ENCODE measurements around the gene CELF2. TPM values are rescaled to one million over a fixed set of nuclear protein-coding genes. Genes with fewer than 3 reads are reported as not detected.

CELF2 gene
- total RNA-seq, 4 donors from 2014 or later, result 30.0 to 56.6 (median 43.3) TPM

DNA sequence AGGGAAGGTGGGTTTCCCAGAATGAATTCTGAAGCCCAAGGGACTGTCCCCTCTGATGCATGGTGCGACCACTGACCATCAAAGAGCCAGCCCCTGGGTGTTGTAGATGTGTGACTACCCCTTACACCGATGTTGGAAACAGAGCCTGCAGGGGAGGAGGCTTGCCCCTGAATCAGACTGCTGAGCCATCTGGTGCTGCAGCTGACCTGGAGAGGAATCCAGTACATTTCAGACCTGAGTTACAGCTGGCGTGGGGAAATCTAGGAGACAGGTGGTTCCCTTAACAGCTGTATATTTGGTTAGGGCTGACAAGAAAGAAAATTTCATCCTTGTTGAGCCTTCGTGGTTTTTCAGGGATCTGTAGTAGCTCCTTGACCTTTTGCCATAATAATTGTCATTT lies 195.5 kb downstream of the CELF2 start:
- no peak for ATAC-seq
- H3K27ac ChIP-seq, result no peak overlapping the region
- in situ Hi-C loops (cut with MboI; ENCODE audit: low sequenced_read_pairs in 4 of 4), result no loop called here

GRCh38 chr10:11214407-11214806 lies 196.7 kb downstream of the CELF2 start:
- in situ Hi-C loops (cut with MboI; ENCODE audit: low sequenced_read_pairs in 4 of 4), result no loop called here
- Histone ChIP-seq H3K4me1 (peaks cover 14 to 17% of the 10 kb centered on the region in 2 donors), H3K27me3 (no peaks in the 10 kb centered on the region), H3K4me3 (no peak overlapping the region), H3K9me3 (no peaks in the 10 kb centered on the region), H3K36me3 (no peaks in the 10 kb centered on the region), H3K27ac (no peak overlapping the region)
- no peak for DNase-seq
- intact Hi-C loops (cut with DNase I; ENCODE audit: low total_unique reads), result no loop called here
- TF ChIP-seq CTCF (IDR thresholded peaks at IDR 0.05 in 4 of 5, conservative IDR thresholded peaks at IDR 0.05 in 1 of 5), result no peak
- no peak for TF ChIP-seq POLR2A (IDR thresholded peaks at IDR 0.05)
- no peak for ATAC-seq

More for the DNA sequence above, 195.5 kb downstream of the CELF2 start:
- Histone ChIP-seq H3K4me1 (peaks cover 18 to 25% of the 10 kb centered on the region in 2 donors), H3K27me3 (no peaks in the 10 kb centered on the region), H3K4me3 (no peak overlapping the region), H3K9me3 (no peaks in the 10 kb centered on the region), H3K36me3 (no peaks in the 10 kb centered on the region)
- intact Hi-C loops (cut with DNase I; ENCODE audit: low total_unique reads), result no loop called here
- no peak for DNase-seq
- TF ChIP-seq CTCF (IDR thresholded peaks at IDR 0.05 in 4 of 5, conservative IDR thresholded peaks at IDR 0.05 in 1 of 5), result no peak
- TF ChIP-seq POLR2A (IDR thresholded peaks at IDR 0.05), result no peak

DNA sequence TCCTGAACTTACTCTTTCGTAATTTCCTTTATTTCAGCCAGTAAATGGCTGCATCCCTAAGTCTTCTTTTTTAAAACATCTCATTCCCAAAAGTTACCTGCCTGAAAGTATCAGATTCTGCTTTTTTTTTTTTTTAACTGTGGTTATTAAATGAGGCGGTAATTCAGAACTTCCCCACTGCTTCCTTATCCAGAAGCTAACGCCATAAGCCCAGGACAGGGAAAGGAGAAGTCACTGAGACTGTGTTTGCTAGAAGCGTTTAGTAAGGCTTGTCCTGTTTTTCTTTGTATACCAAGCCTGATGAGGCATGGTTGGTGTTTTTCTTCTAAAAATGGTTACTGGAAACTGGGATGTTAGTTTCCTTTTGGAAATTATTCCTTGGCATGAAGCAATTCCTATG lies 197.8 kb downstream of the CELF2 start:
- Histone ChIP-seq H3K4me1 (peaks cover 5 to 8% of the 10 kb centered on the region in 2 donors), H3K4me3 (no peak overlapping the region), H3K27ac (no peak overlapping the region), H3K9me3 (no peaks in the 10 kb centered on the region), H3K27me3 (no peaks in the 10 kb centered on the region), H3K36me3 (no peaks in the 10 kb centered on the region)
- no peak for ATAC-seq
- TF ChIP-seq CTCF (IDR thresholded peaks at IDR 0.05 in 4 of 5, conservative IDR thresholded peaks at IDR 0.05 in 1 of 5), result no peak
- no peak for TF ChIP-seq POLR2A (IDR thresholded peaks at IDR 0.05)
- in situ Hi-C loops (cut with MboI; ENCODE audit: low sequenced_read_pairs in 4 of 4), result no loop called here
- DNase-seq, result no peak
- intact Hi-C loops (cut with DNase I; ENCODE audit: low total_unique reads), result no loop called here

- H3K4me1 ChIP-seq, result no peaks in the 10 kb centered on the region
- in situ Hi-C loops (cut with MboI; ENCODE audit: low sequenced_read_pairs in 4 of 4) (no loop called here), intact Hi-C loops (cut with DNase I; ENCODE audit: low total_unique reads) (no loop called here)
- no peak for DNase-seq
- ATAC-seq, result no peak
- H3K27ac ChIP-seq, result no peak overlapping the region
- no peak overlapping the region for H3K4me3 ChIP-seq
- TF ChIP-seq CTCF (IDR thresholded peaks at IDR 0.05 in 4 of 5, conservative IDR thresholded peaks at IDR 0.05 in 1 of 5) (no peak), POLR2A (IDR thresholded peaks at IDR 0.05) (no peak)
- H3K36me3 ChIP-seq, result no peaks in the 10 kb centered on the region
- H3K9me3 ChIP-seq, result no peaks in the 10 kb centered on the region
- H3K27me3 ChIP-seq, result no peaks in the 10 kb centered on the region
Measured at GRCh38 chr10:11217521-11217920, 199.8 kb downstream of the CELF2 start.

- in situ Hi-C loops (cut with MboI; ENCODE audit: low sequenced_read_pairs in 4 of 4) (no loop called here), intact Hi-C loops (cut with DNase I; ENCODE audit: low total_unique reads) (no loop called here)
- ATAC-seq, result no peak
- no peak for DNase-seq
- Histone ChIP-seq H3K4me1 (no peaks in the 10 kb centered on the region), H3K27me3 (no peaks in the 10 kb centered on the region), H3K9me3 (no peaks in the 10 kb centered on the region), H3K36me3 (no peaks in the 10 kb centered on the region), H3K4me3 (no peak overlapping the region), H3K27ac (no peak overlapping the region)
- no peak for TF ChIP-seq CTCF (IDR thresholded peaks at IDR 0.05 in 4 of 5, conservative IDR thresholded peaks at IDR 0.05 in 1 of 5)
- no peak for TF ChIP-seq POLR2A (IDR thresholded peaks at IDR 0.05)
Measured at GRCh38 chr10:11218395-11218794, 200.7 kb downstream of the CELF2 start.
